A549 (cell line): ENCODE measurements around the gene DOCK9. TPM values are rescaled to one million over a fixed set of nuclear protein-coding genes. Genes with fewer than 3 reads are reported as not detected.

Experiments used
- ATAC-seq, 2 experiments: fragments of 200-7000 bp in 1 of 2; fragments of >200 bp in 1 of 2; cut with Nextera tagmentation in 1 of 2; cut with Tn5 transposase in 1 of 2; 3 replicates each; pipeline versions ENCODE4 v1.8.0 to v1.9.1; 2018 to 2020; ENCODE audit warnings: mild to moderate bottlenecking in 1 of 2, moderate library complexity in 1 of 2
- CTCF ChIA-PET: fragments of 300-600 bp; sonication (Branson Sonifier 250); formaldehyde crosslinking; extraction: SDS; loops from one replicate; lab custom pipeline; 2021; ENCODE audit warnings: antibody characterized with exemption, inconsistent platforms; lab: Yijun Ruan, JAX
- POLR2A ChIA-PET: fragments of 350-600 bp; formaldehyde crosslinking; extraction: SDS; loops from one replicate; lab custom pipeline; 2021; ENCODE audit warnings: antibody characterized with exemption, inconsistent platforms; lab: Yijun Ruan, JAX
- DNase-seq, 2 experiments: peaks; one replicate each; pipeline versions ENCODE4 v3.0.0 to v3.0.0-alpha.2; 2011 to 2016; ENCODE audit warnings: low read depth in 1 of 2, low spot score in 1 of 2
- FAIRE-seq: peaks from 2 replicates; lab custom pipeline; 2011; peaks lifted over from hg19 to GRCh38; lab: Jason Lieb, UNC
- H3K27ac ChIP-seq, 2 experiments: fragments of >200 bp; sonication (Bioruptor Twin); formaldehyde crosslinking; 3 replicates each; pipeline ENCODE4 v1.5.1; 2016 to 2017
- H3K4me1 ChIP-seq: fragments of >200 bp; sonication (Bioruptor Twin); formaldehyde crosslinking; 3 replicates; pipeline ENCODE4 v1.6.1; 2016
- H3K4me2 ChIP-seq: fragments of >200 bp; sonication (Bioruptor Twin); formaldehyde crosslinking; 3 replicates; pipeline ENCODE4 v1.6.1; 2016
- H3K4me3 ChIP-seq: fragments of >200 bp; sonication (Bioruptor Twin); formaldehyde crosslinking; 3 replicates; pipeline ENCODE4 v1.5.1; 2016
- H3K9me3 ChIP-seq: fragments of >200 bp; sonication (Bioruptor Twin); formaldehyde crosslinking; 3 replicates; pipeline ENCODE4 v1.6.1; 2016
- BCL3 ChIP-seq: fragments of >200 bp; sonication (Bioruptor Twin); formaldehyde crosslinking; IDR thresholded peaks from 3 replicates; pipeline ENCODE4 v1.6.1; 2016
- CBX8 ChIP-seq: fragments of 200-600 bp; sonication (generic); IDR thresholded peaks from 2 replicates; pipeline ENCODE4 v1.6.1; 2016
- CEBPB ChIP-seq, 2 experiments: fragments of >200 bp in 1 of 2; sonication (Bioruptor Twin) in 1 of 2; formaldehyde crosslinking in 1 of 2; IDR thresholded peaks; 2 replicates each; pipeline ENCODE4 v1.6.1; 2012 to 2016
- CHD4 ChIP-seq: fragments of 200-600 bp; sonication (generic); IDR thresholded peaks from 2 replicates; pipeline ENCODE4 v1.6.1; 2016; ENCODE audit warnings: antibody characterized with exemption, mild to moderate bottlenecking, borderline replicate concordance
- FOSL2 ChIP-seq, 2 experiments: fragments of 450-650 bp in 1 of 2; fragments of >200 bp in 1 of 2; sonication (Bioruptor Twin) in 1 of 2; formaldehyde crosslinking; IDR thresholded peaks; 2 replicates each; pipeline versions ENCODE4 v1.5.0 to v1.6.1; 2016 to 2020; ENCODE audit warnings: mild to moderate bottlenecking in 1 of 2, moderate library complexity in 1 of 2
- FOXS1 ChIP-seq: fragments of 250-450 bp; sonication (Bioruptor Pico); IDR thresholded peaks from 2 replicates; pipeline ENCODE4 v1.5.0; 2020; ENCODE audit warnings: mild to moderate bottlenecking, moderate library complexity
- GATA3 ChIP-seq: IDR thresholded peaks from 2 replicates; pipeline ENCODE4 v1.6.1; 2012; ENCODE audit warnings: borderline replicate concordance
- HOXB5 ChIP-seq: fragments of 250-450 bp; sonication (Bioruptor Pico); IDR thresholded peaks from 2 replicates; pipeline ENCODE4 v1.5.0; 2020; ENCODE audit warnings: mild to moderate bottlenecking, moderate library complexity
- JUN ChIP-seq, 2 experiments: fragments of >200 bp; sonication (Bioruptor Twin); formaldehyde crosslinking; IDR thresholded peaks; 2 replicates in 1 of 2; 3 replicates in 1 of 2; pipeline ENCODE4 v1.6.1; 2016 to 2017
- KDM1A ChIP-seq: fragments of 200-600 bp; sonication (generic); IDR thresholded peaks from 2 replicates; pipeline ENCODE4 v1.6.1; 2016; ENCODE audit warnings: low read depth, mild to moderate bottlenecking
- MYC ChIP-seq: IDR thresholded peaks from 2 replicates; pipeline ENCODE4 v1.6.1; 2012; ENCODE audit warnings: mild to moderate bottlenecking, inconsistent platforms, low read length, improper control_type of control experiment, borderline replicate concordance
- NFE2L2 ChIP-seq: fragments of 150-350 bp; conservative IDR thresholded peaks from 2 replicates; pipeline ENCODE4 v1.6.1; 2014; ENCODE audit warnings: low read length
- NPAS2 ChIP-seq: fragments of 250-450 bp; sonication (Bioruptor Pico); IDR thresholded peaks from 2 replicates; pipeline ENCODE4 v1.8.0; 2022; ENCODE audit warnings: mild to moderate bottlenecking, moderate library complexity, borderline replicate concordance
- NR3C1 ChIP-seq: fragments of >200 bp; sonication (Bioruptor Twin); formaldehyde crosslinking; IDR thresholded peaks from 3 replicates; pipeline ENCODE4 v1.6.1; 2017
- POLR2A ChIP-seq: IDR thresholded peaks from 2 replicates; pipeline ENCODE4 v1.6.1; 2012; ENCODE audit warnings: mild to moderate bottlenecking, low read length
- POLR2AphosphoS2 ChIP-seq: conservative IDR thresholded peaks from 2 replicates; pipeline ENCODE4 v1.6.1; 2012; ENCODE audit warnings: low read length, improper control_type of control experiment, inconsistent platforms
- RAD21 ChIP-seq, 2 experiments: fragments of >200 bp in 1 of 2; sonication (Bioruptor Twin) in 1 of 2; formaldehyde crosslinking in 1 of 2; IDR thresholded peaks in 1 of 2; conservative IDR thresholded peaks in 1 of 2; 2 replicates in 1 of 2; 3 replicates in 1 of 2; pipeline ENCODE4 v1.6.1; 2012 to 2018; ENCODE audit warnings: inconsistent platforms in 1 of 2
- RARB ChIP-seq: fragments of 250-450 bp; sonication (Bioruptor Pico); IDR thresholded peaks from 2 replicates; pipeline ENCODE4 v1.8.0; 2021; ENCODE audit warnings: mild to moderate bottlenecking, moderate library complexity
- WGBS: methylation state at CpG from one replicate; pipeline ENCODE4 v1.1.6; 2017; ENCODE audit errors: missing lambda C conversion rate; 5-methylcytosine and 5-hydroxymethylcytosine counted together
- polyA plus RNA-seq, 4 experiments: library from polyadenylated mRNA; depleted of rRNA in 3 of 4; stranded (reverse); fragments of >200 nt; fragmentation: RNase III in 1 of 4; extraction: RNeasy Plus Mini Kit Qiagen cat#74134 plus additional on column Dnase treatment in 1 of 4; gene quantifications; 2 replicates in 3 of 4; 3 replicates in 1 of 4; pipeline ENCODE4 v1.2.3, GENCODE V29; 2011 to 2017
- TF ChIP-seq, protein P1 (sequence below): fragments of 200-600 bp; sonication (generic); IDR thresholded peaks from 2 replicates; pipeline ENCODE4 v1.6.1; 2016; ENCODE audit warnings: antibody characterized with exemption, mild to moderate bottlenecking, moderate library complexity
- TF ChIP-seq, protein P2 (sequence below): fragments of 250-450 bp; sonication (Bioruptor Pico); IDR thresholded peaks from 2 replicates; pipeline ENCODE4 v1.5.0; 2021; ENCODE audit warnings: mild to moderate bottlenecking, moderate library complexity, borderline replicate concordance
- TF ChIP-seq, protein P3 (sequence below): fragments of 150-350 bp; IDR thresholded peaks from 2 replicates; pipeline ENCODE4 v1.6.1; 2014; ENCODE audit warnings: low read depth, mild to moderate bottlenecking, low read length

Gene DOCK9
- polyA plus RNA-seq, 2 of the 4 experiments (the other 2 are of a cell fraction), result 34.0 to 43.9 TPM

DNA sequence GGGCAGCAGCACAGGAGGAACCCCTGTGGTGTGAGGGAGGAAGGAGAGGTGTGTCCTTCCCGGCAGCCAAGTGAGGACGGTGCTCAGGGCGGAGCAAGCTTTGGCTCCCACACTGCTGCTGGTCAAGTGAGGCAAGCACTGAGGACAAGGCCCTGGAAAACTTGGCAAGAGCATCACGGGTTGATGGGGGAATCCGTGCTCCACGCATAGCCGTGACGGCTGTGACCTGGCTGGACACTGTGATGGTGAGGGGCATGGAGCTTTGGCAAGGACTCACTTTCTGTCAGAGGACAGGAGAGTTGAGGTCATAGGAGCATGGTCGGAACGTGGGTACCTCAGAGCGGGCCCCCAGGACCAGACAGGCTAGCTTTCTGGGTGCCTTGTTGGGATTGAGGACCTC lies 196.4 kb downstream of the DOCK9 start:
- no peak overlapping the region for H3K27ac ChIP-seq
- H3K4me3 ChIP-seq, result no peak overlapping the region
- POLR2A ChIA-PET, result no interaction called here
- FAIRE-seq (no peak), ATAC-seq (no peak), DNase-seq (no peak)
- H3K9me3 ChIP-seq, result no peaks in the 10 kb centered on the region
- peaks cover 8% of the 10 kb centered on the region for H3K4me1 ChIP-seq
- no peak overlapping the region for H3K4me2 ChIP-seq
- WGBS, result 71% methylated on average over 11 of the region's 11 CpGs
- CTCF ChIA-PET, result no interaction called here
- no peak for TF ChIP-seq JUN (IDR thresholded peaks at IDR 0.05)
- no peak for TF ChIP-seq FOSL2 (IDR thresholded peaks at IDR 0.05)
- TF ChIP-seq FOSL2 (CRISPR knock-in tag; IDR thresholded peaks at IDR 0.05), result no peak
- TF ChIP-seq BCL3, result no peak
- TF ChIP-seq, protein P1, sequence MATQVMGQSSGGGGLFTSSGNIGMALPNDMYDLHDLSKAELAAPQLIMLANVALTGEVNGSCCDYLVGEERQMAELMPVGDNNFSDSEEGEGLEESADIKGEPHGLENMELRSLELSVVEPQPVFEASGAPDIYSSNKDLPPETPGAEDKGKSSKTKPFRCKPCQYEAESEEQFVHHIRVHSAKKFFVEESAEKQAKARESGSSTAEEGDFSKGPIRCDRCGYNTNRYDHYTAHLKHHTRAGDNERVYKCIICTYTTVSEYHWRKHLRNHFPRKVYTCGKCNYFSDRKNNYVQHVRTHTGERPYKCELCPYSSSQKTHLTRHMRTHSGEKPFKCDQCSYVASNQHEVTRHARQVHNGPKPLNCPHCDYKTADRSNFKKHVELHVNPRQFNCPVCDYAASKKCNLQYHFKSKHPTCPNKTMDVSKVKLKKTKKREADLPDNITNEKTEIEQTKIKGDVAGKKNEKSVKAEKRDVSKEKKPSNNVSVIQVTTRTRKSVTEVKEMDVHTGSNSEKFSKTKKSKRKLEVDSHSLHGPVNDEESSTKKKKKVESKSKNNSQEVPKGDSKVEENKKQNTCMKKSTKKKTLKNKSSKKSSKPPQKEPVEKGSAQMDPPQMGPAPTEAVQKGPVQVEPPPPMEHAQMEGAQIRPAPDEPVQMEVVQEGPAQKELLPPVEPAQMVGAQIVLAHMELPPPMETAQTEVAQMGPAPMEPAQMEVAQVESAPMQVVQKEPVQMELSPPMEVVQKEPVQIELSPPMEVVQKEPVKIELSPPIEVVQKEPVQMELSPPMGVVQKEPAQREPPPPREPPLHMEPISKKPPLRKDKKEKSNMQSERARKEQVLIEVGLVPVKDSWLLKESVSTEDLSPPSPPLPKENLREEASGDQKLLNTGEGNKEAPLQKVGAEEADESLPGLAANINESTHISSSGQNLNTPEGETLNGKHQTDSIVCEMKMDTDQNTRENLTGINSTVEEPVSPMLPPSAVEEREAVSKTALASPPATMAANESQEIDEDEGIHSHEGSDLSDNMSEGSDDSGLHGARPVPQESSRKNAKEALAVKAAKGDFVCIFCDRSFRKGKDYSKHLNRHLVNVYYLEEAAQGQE, result no peak
- no peak for TF ChIP-seq GATA3

DNA sequence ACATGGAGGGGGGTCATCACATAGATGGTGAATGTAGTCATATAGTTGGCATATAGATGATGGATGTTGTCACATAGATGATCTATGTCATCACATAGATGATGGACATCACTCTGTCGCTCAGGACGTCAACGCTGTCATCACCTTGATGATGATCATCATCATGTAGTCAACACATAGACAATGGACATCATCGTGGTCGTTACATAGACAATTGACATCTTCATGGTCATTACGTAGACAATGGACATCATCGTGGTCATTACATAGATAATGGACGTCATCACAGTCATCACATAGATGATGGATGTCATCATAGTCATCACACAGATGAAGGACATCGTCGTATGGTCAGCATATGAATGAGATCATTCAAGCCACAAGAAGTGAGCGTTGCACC lies 196.8 kb downstream of the DOCK9 start:
- TF ChIP-seq FOSL2 (IDR thresholded peaks at IDR 0.05) (no peak), FOSL2 (CRISPR knock-in tag; IDR thresholded peaks at IDR 0.05) (no peak), KDM1A (no peak), POLR2AphosphoS2 (no peak), MYC (no peak), RAD21 (conservative IDR thresholded peaks at IDR 0.05 in 1 of 2, IDR thresholded peaks at IDR 0.05 in 1 of 2) (no peak), POLR2A (no peak), HOXB5 (CRISPR knock-in tag) (no peak), CHD4 (no peak), NPAS2 (CRISPR knock-in tag) (no peak), CBX8 (no peak), CEBPB (IDR thresholded peaks at IDR 0.05) (no peak)
- TF ChIP-seq, protein P2, sequence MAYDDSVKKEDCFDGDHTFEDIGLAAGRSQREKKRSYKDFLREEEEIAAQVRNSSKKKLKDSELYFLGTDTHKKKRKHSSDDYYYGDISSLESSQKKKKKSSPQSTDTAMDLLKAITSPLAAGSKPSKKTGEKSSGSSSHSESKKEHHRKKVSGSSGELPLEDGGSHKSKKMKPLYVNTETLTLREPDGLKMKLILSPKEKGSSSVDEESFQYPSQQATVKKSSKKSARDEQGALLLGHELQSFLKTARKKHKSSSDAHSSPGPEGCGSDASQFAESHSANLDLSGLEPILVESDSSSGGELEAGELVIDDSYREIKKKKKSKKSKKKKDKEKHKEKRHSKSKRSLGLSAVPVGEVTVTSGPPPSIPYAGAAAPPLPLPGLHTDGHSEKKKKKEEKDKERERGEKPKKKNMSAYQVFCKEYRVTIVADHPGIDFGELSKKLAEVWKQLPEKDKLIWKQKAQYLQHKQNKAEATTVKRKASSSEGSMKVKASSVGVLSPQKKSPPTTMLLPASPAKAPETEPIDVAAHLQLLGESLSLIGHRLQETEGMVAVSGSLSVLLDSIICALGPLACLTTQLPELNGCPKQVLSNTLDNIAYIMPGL, result no peak
- Histone ChIP-seq H3K9me3 (no peaks in the 10 kb centered on the region), H3K27ac (no peak overlapping the region), H3K4me1 (peaks cover 10% of the 10 kb centered on the region), H3K4me3 (no peak overlapping the region), H3K4me2 (no peak overlapping the region)
- no peak for DNase-seq
- ATAC-seq, result no peak
- ChIA-PET POLR2A (no interaction called here), CTCF (interaction anchor here (0.7 kb wide), 1 partner anchor 16 kb away, joined by 3 read pairs; no protein-coding TSS in a partner anchor)
- FAIRE-seq, result no peak
- WGBS, result 75% methylated on average over 11 of the region's 11 CpGs

GRCh38 chr13:98780451-98780850 lies 197.4 kb downstream of the DOCK9 start:
- H3K27ac ChIP-seq, result no peak overlapping the region
- ATAC-seq (no peak), DNase-seq (no peak), FAIRE-seq (no peak)
- no peak overlapping the region for H3K4me3 ChIP-seq
- ChIA-PET POLR2A (no interaction called here), CTCF (interaction anchor here (0.7 kb wide), 2 partner anchors 14 to 16 kb away, joined by 3 read pairs; no protein-coding TSS in a partner anchor)
- no peaks in the 10 kb centered on the region for H3K9me3 ChIP-seq
- H3K4me2 ChIP-seq, result no peak overlapping the region
- TF ChIP-seq, protein P3, sequence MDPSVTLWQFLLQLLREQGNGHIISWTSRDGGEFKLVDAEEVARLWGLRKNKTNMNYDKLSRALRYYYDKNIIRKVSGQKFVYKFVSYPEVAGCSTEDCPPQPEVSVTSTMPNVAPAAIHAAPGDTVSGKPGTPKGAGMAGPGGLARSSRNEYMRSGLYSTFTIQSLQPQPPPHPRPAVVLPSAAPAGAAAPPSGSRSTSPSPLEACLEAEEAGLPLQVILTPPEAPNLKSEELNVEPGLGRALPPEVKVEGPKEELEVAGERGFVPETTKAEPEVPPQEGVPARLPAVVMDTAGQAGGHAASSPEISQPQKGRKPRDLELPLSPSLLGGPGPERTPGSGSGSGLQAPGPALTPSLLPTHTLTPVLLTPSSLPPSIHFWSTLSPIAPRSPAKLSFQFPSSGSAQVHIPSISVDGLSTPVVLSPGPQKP, result no peak
- TF ChIP-seq NFE2L2, result no peak
- TF ChIP-seq NR3C1, result no peak
- no peak for TF ChIP-seq FOXS1 (CRISPR knock-in tag)
- TF ChIP-seq RARB (CRISPR knock-in tag), result no peak
- H3K4me1 ChIP-seq, result peaks cover 15% of the 10 kb centered on the region
- 95% methylated on average over 2 of the region's 2 CpGs for WGBS
